BLaER1 (cell line): ENCODE data around the gene GATD1.
A peak's percentile ranks its signal among the peaks of the same experiment; 100 is the strongest.

Source experiments
- H3K27ac ChIP-seq: shearing (Covaris generic); formaldehyde crosslinking; 2 replicates; pipeline ENCODE4 v1.8.1; 2022
- H3K27me3 ChIP-seq: shearing (Covaris generic); formaldehyde crosslinking; 2 replicates; pipeline ENCODE4 v1.8.1; 2022
- H3K36me3 ChIP-seq: shearing (Covaris generic); formaldehyde crosslinking; 2 replicates; pipeline ENCODE4 v1.8.1; 2022
- H3K4me1 ChIP-seq: shearing (Covaris generic); formaldehyde crosslinking; 2 replicates; pipeline ENCODE4 v1.8.1; 2022
- H3K4me2 ChIP-seq: shearing (Covaris generic); formaldehyde crosslinking; 2 replicates; pipeline ENCODE4 v1.8.1; 2022
- H3K4me3 ChIP-seq: shearing (Covaris generic); formaldehyde crosslinking; 2 replicates; pipeline ENCODE4 v1.8.1; 2022
- H3K9ac ChIP-seq: shearing (Covaris generic); formaldehyde crosslinking; 2 replicates; pipeline ENCODE4 v1.8.1; 2022
- H3K9me3 ChIP-seq: shearing (Covaris generic); formaldehyde crosslinking; 2 replicates; pipeline ENCODE4 v1.8.1; 2022
- H4K20me1 ChIP-seq: shearing (Covaris generic); formaldehyde crosslinking; 2 replicates; pipeline ENCODE4 v1.8.1; 2022
- Cebpa-rat ChIP-seq: shearing (Covaris generic); IDR thresholded peaks from 2 replicates; pipeline ENCODE4 v1.8.1; 2022

Gene GATD1

DNA sequence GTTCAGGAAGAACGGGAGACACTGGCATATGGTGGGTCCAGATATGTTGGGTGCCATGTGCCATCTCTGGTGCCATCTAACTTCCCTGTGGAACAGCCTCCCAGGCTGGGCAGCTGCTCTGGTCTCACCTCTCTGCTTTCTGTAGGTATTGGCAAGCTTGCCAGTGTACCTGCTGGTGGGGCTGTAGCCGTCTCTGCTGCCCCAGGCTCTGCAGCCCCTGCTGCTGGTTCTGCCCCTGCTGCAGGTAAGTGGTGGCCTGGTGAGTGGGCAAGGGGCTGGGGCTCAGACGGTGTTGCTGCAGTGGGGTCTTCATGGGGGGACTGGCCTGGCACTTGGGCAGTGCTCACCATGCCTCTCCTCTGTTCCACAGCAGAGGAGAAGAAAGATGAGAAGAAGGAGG is 35.1 kb upstream of the GATD1 start:
- no peak for TF ChIP-seq Cebpa-rat
- H3K4me1 ChIP-seq, result peaks cover 44% of the 10 kb centered on the region
- H3K9ac ChIP-seq, result peak overlapping the region; percentile 100; the same call in 1 of the 2 replicates
- no peak overlapping the region; the same call in 1 of the 2 replicates for H3K27ac ChIP-seq
- H3K36me3 ChIP-seq, result peaks cover 57% of the 10 kb centered on the region
- no peaks in the 10 kb centered on the region for H3K9me3 ChIP-seq
- H3K27me3 ChIP-seq, result no peaks in the 10 kb centered on the region
- peaks cover 51% of the 10 kb centered on the region for H4K20me1 ChIP-seq
- H3K4me2 ChIP-seq, result peak overlapping the region; percentile 96
- no peak overlapping the region for H3K4me3 ChIP-seq

DNA sequence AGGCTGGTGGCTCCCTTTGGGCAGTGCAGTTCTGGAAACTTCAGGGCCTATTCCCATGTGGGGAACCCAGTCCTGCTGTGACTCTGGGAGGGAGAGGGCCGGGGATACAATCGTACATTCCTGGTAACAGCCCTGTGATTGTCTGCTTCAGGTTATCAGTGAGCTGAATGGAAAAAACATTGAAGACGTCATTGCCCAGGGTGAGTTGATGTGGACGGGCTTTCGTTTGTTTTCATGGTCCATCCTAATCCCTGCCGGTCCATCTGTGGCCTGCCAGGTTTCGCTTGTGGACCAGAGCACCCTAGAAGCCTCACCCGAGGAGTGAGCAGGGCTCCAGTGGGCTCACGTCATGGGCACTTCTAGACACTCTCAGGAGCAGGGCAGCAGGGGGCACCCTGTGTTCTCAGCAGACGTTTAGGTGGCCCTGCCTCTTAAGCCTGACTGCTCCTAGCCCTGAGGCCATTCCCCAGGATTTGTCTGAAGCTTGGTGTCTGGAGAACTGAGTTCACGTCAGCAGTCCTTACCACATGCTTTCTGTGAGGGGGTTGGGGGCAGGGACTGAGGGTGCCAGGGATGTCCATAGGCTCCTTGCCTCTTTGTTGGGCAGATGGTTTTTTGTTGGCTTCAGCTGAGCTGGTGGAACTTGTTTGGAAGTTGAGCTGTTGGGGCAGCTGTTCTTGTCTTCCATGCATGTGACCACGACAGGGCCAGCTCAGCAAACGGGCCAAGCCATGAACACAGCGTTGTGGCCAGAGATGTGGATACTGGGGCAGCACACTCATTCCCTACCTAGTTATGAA is 34.4 kb upstream of the GATD1 start:
- Histone ChIP-seq H3K4me1 (peaks cover 44% of the 10 kb centered on the region), H3K9me3 (no peaks in the 10 kb centered on the region), H3K9ac (peak overlapping the region; percentile 100), H3K27ac (peak overlapping the region; percentile 100), H3K4me3 (peak overlapping the region; percentile 100), H3K36me3 (peaks cover 57% of the 10 kb centered on the region), H4K20me1 (peaks cover 51% of the 10 kb centered on the region), H3K4me2 (peak overlapping the region; percentile 96), H3K27me3 (no peaks in the 10 kb centered on the region)
- no peak for TF ChIP-seq Cebpa-rat

DNA sequence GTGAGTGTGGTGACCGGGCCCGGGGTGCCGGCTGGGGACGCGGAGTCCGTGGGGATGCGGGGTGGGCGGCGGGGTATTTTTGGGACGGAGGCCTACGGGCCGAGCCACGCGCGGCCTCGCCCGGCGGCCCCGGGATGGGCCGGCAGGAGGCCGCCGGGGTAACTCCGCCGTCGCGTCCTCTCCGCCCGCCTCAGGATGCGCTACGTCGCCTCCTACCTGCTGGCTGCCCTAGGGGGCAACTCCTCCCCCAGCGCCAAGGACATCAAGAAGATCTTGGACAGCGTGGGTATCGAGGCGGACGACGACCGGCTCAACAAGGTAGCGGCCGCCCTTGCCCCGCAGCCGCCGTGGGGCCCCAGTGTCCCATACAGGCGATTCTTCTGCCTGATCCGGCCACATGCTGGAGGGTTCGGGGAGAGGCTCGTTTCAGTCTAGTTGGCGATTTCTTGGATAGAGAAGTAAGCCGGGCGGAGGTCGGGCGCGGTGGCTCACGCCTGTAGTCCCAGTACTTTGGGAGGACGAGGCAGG is 32.8 kb upstream of the GATD1 start:
- peaks cover 56% of the 10 kb centered on the region for H3K4me1 ChIP-seq
- H3K9ac ChIP-seq, result peak overlapping the region; percentile 100
- peak overlapping the region; percentile 96 for H3K4me2 ChIP-seq
- peaks cover 44% of the 10 kb centered on the region for H3K36me3 ChIP-seq
- H3K27ac ChIP-seq, result peak overlapping the region; percentile 100
- no peaks in the 10 kb centered on the region for H3K9me3 ChIP-seq
- TF ChIP-seq Cebpa-rat, result no peak
- peaks cover 44% of the 10 kb centered on the region for H4K20me1 ChIP-seq
- no peaks in the 10 kb centered on the region for H3K27me3 ChIP-seq
- H3K4me3 ChIP-seq, result peak overlapping the region; percentile 100

DNA sequence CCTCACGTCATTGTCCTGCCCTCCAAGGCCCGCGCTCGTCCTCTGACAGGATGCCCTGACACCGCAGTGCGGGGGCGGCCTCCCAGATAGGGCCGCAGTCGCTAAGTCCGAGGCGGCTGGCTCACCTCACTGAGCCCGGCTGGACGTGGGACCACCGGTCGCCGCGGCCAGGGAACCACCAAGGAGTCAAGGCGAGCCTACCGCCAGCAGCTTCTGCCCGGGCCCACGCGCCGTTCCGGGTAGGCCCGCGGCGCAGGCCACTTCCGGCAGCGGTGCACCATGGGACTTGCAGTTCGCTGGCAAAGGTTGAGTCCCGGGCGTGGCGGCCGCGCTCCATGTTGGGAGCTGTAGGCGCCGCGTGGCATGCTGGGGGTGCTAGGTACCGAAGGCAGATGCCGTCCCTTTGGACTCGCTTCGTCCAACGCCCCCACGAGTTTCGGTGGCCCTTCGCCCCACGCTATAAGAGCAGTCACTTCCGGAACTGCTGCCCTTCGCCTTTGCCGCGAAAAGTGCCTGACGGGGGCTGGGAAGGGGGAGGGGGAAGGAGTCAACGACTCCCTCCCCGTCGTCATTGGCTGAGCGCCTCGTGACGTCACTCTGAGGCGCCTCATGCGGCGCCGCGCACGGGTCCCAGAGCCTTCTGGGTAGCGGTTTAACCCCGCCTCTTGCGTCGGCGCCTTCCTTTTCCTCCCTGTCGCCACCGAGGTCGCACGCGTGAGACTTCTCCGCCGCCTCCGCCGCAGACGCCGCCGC is 32.2 kb upstream of the GATD1 start, which contains the start of gene RPLP2:
TSS of gene RPLP2 (plus strand) at position 681 of the 753 bp plus-strand sequence. CDS start 268 bp downstream, outside the sequence.
- Histone ChIP-seq H3K9ac (peak within 1 kb of the TSS; percentile 100), H3K27ac (peak within 1 kb of the TSS; percentile 100), H3K4me3 (peak within 1 kb of the TSS; percentile 100), H3K36me3 (peaks cover 37% of the 10 kb centered on the region), H3K4me1 (peaks cover 60% of the 10 kb centered on the region), H3K27me3 (no peaks in the 10 kb centered on the region), H3K9me3 (no peaks in the 10 kb centered on the region), H3K4me2 (peak within 1 kb of the TSS; percentile 96), H4K20me1 (peaks cover 48% of the 10 kb centered on the region)
- no peak for TF ChIP-seq Cebpa-rat

DNA sequence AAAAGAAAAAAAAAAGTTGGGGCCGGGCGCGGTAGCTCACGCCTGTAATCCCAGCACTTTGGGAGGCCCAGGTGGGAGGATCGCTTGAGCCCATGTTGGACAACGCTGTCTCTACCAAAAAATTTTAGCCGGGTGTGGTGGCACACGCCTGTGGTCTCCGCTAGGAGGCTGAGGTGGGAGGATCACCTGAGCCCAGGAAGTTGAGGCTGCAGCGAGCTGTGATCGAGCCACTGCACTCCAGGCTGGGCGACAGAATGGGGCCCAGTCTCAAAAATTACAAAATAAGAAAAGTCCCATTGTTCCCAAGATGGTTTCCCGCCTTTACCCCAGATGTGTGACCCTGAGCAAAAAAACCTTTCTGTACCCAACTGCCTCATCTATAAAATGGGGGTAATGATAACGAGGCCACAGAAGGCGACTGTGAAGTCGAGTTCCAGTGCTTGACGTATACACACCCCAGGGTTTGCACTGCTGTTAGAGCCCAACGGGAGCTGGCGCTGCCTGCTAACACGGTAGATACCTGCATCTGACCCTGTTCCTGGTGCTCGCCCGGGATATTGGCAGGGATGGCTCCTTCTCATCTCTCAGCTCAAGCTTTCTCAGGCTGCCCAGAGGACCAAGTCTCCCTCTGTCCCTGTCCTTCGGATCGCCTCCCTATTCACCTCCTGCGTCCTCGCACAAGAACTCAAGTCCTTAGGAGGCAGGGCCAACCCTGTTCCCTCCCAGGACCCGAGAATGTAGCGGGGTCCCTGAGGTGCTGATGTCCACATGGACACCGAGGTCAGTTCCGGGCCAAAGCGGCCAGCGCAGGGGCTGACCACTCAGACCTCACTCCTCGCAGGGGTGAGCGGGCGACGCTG is 31.4 kb upstream of the GATD1 start:
- peak overlapping the region; percentile 85 for H3K4me2 ChIP-seq
- peaks cover 51% of the 10 kb centered on the region for H4K20me1 ChIP-seq
- H3K36me3 ChIP-seq, result peaks cover 29% of the 10 kb centered on the region
- H3K4me1 ChIP-seq, result peaks cover 66% of the 10 kb centered on the region
- H3K27me3 ChIP-seq, result no peaks in the 10 kb centered on the region
- H3K9me3 ChIP-seq, result no peaks in the 10 kb centered on the region
- peak overlapping the region; percentile 100 for H3K9ac ChIP-seq
- H3K4me3 ChIP-seq, result peak overlapping the region; percentile 100
- H3K27ac ChIP-seq, result peak overlapping the region; percentile 100
- no peak for TF ChIP-seq Cebpa-rat

DNA sequence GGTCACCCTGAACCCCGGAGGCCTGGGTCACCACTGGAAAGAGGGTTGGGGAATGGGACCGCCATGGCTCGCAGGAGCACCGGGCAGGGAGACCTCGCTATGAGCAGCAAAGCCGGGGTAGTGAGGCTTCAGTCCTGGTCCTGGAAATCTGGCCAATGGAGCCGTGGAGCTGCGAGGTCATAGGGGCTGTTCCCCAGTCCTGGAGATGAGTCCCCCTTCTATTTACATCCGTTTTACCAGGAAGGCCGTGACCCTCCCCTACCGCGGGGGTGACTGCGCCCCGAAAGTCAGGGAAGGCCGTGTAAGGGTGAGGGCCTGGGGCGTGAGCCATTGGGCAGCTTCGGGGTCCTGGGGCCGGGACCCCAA is 27.3 kb upstream of the GATD1 start:
- peak overlapping the region; percentile 76 for H3K4me3 ChIP-seq
- peak overlapping the region; percentile 89 for H3K27ac ChIP-seq
- no peaks in the 10 kb centered on the region for H3K9me3 ChIP-seq
- H3K4me2 ChIP-seq, result peak overlapping the region; percentile 99
- H3K27me3 ChIP-seq, result no peaks in the 10 kb centered on the region
- TF ChIP-seq Cebpa-rat, result no peak
- H3K4me1 ChIP-seq, result peaks cover 53% of the 10 kb centered on the region
- H3K9ac ChIP-seq, result peak overlapping the region; percentile 80
- peaks cover 26% of the 10 kb centered on the region; the same call in 1 of the 2 replicates for H4K20me1 ChIP-seq
- H3K36me3 ChIP-seq, result peaks cover 37% of the 10 kb centered on the region

DNA sequence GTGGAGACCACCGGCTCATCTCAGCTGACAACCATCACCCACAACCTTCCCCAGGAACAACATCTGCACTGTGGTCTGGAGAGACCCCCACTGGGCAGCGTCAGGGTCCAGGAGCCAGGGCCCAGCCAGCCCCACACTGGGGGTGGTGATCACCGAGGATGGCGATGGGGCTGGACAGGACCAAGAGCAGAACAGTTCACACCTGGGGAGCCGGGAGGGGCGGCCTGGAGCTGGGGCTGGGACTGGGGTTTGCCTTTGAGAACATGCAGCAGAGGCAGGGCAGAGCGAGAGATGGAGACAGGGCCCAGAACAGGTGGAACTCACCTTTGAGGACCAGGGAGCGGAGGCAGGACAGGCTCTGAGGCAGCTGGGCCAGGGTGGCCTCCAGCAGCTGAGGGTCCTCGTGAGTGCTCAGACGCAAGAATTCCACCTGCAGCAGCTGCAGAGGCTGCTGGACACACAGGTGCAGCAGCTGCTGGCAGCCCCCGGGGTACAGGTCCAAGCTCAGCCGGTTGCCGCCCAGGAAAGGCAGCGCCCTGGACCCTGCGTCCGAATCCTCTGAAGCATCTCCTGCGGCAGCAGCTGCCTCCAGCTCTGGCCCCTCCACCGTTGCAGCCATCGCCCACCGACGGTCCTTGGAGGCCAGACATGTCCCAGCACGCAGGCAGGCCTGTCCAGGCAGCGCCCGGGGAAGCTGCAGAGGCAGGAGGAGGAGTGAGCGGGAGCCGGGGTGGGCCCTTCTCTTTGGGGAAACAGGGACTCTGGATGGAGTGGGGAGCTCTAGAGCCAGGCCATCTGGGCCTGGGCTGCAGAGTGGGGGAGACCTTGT is 26.7 kb upstream of the GATD1 start:
- H3K4me3 ChIP-seq, result peak overlapping the region; percentile 76
- no peaks in the 10 kb centered on the region for H3K27me3 ChIP-seq
- peaks cover 43% of the 10 kb centered on the region for H3K36me3 ChIP-seq
- H3K9me3 ChIP-seq, result no peaks in the 10 kb centered on the region
- TF ChIP-seq Cebpa-rat, result no peak
- H4K20me1 ChIP-seq, result peaks cover 32% of the 10 kb centered on the region; the same call in 1 of the 2 replicates
- H3K4me1 ChIP-seq, result peaks cover 53% of the 10 kb centered on the region
- peak overlapping the region; percentile 80 for H3K9ac ChIP-seq
- peak overlapping the region; percentile 99 for H3K4me2 ChIP-seq
- peak overlapping the region; percentile 89 for H3K27ac ChIP-seq

DNA sequence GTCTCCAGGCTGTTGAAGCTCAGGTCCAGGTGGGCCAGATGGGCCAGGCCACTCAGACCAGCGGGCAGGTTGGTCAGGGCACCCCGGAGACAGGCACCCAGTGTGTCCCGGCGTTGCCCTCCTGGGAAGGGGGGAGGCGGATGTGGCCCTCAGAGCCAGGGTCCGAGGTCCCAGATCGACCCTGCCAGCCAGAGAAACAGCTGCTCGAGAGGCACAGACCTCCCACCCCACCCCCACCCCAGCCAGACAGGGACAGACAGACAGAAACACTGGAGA is 26.1 kb upstream of the GATD1 start:
- TF ChIP-seq Cebpa-rat, result no peak

More for the DNA sequence above, 26.1 kb upstream of the GATD1 start:
- Histone ChIP-seq H3K9ac (peak overlapping the region; percentile 80), H3K4me1 (peaks cover 51% of the 10 kb centered on the region), H3K27ac (peak overlapping the region; percentile 59; the same call in 1 of the 2 replicates), H3K4me3 (peak overlapping the region; percentile 76), H3K27me3 (no peaks in the 10 kb centered on the region), H3K4me2 (peak overlapping the region; percentile 99), H3K9me3 (no peaks in the 10 kb centered on the region), H4K20me1 (peaks cover 32% of the 10 kb centered on the region; the same call in 1 of the 2 replicates), H3K36me3 (peaks cover 45% of the 10 kb centered on the region)
